GM20431 (cell line): ENCODE data around the gene ZNF609.

ENCODE experiments used
- in situ Hi-C: fragments of 300-500 bp; cut with MseI, MboI; formaldehyde crosslinking; loops from one replicate; pipeline ENCODE4 v1.15.0; 2020; ENCODE audit warnings: low sequenced_read_pairs; ENCODE audit not compliant: unreplicated experiment

ZNF609 gene

DNA sequence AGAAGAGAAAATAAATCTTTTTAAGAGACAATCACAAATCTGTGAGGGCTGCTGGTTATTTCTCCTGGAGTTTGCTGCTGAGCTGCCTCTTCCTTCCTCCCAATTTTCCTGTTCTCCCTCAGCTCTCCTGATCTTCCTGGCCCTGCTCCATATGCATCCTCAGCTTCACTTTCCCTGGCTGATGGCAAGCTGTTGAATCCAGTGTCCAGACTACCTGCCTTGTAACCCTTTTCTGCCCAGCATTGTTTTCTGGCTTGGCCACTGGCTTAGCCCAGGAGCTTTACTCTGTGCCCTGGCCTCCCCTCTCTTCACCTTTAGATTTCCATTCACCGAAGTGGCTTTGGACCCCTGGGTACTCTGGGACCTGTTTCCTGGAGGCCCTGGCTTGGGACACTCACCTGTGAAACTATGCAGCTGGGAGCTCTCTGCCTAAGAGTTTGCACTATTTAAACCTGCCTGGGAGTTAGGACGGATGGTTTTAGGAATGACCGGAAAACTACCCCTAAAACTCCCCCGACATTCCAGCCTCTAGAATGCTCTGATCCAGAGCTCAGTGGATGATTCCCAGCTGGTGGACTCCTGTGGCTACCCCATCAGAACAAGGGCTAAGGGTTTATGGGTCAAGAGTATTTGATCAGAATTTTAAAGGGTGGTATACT, 225.0 kb downstream of the ZNF609 start:
- in situ Hi-C loops = no loop called here

DNA sequence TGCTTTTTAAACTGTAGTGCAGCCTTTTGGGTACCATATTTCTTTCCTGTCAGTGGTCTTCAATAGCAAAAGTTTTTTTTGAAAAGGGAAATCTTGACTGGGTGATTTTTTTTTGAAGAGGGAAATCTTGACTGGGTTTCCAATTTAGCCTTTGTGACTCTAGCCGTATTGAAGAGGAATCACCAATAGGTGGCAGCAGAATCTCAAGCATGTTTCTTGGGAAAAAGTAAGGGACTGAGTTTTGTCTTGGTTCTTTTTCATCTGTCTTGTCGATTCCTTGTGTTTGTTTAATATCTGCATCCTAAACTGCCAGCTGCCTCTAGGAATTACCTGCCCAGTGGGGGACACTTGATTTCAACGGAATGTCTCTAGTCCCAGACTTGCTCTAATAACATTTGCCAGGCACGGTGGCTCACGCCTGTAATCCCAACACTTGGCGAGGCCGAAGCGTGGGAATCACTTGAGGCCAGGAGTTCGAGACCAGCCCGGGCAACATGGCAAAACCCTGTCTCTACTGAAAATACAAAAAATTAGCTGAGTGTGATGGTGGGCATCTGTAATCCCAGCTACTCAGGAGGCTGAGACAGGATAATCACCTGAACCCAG, 225.9 kb downstream of the ZNF609 start:
- in situ Hi-C loops = no loop called here

DNA sequence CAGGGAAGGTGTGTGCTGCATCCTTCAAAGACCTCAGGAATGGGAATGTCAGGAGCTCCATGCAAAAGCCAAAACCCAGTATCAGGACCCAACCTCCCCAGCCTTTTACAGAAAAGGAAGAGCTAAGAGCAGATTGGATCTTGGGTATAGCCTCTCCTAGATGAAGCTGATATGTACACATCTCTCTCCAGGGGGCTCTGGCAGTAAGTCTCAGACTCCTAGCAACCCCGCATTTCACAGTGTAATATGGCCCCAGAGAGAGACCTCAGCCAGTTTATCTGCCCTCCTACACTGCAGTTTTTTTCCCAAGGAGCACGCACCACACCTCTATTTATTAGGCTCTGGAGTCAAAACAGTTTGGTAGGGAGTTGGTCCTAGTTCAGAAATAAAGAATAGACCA, 226.8 kb downstream of the ZNF609 start:
- in situ Hi-C loops = no loop called here

DNA sequence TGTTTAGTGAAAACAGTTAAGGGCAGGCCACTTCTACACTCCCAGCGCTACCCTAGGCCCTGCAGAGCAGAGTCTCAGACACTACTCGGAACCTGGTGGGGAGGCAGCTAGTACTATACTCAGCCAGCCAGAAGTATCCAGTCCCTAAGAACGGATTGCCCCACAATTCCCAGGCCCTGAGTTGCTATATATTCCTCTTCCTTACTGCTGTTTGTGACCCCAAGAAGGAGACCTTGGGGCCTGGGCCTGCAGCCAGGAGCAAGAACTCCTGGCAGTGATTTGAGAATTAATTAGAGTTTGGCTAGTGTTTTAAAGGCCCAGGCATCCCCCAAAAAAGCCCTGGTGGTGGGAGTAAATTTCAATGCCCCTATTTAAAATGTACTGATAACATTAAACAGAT, 227.3 kb downstream of the ZNF609 start:
- in situ Hi-C loops = no loop called here

DNA sequence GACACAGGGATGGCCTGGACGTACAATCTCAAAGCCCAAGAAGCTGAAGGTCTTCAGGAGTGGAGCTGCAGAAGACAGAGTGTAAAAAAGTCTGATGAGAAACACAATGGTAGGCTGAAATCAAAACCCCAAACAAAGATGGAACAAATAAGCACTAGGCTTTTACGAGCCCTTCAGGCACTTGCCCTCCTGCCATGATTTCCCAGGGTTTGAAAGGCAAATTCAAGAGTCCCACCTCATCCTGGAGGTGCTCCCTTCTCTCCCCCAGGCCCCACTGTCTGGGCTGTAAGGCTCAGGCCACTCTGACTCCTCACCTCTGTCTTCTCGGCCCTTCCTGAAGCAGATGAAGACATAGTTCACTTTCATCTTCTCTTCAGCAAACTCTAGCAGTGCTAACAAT, 228.4 kb downstream of the ZNF609 start:
- in situ Hi-C loops = no loop called here

DNA sequence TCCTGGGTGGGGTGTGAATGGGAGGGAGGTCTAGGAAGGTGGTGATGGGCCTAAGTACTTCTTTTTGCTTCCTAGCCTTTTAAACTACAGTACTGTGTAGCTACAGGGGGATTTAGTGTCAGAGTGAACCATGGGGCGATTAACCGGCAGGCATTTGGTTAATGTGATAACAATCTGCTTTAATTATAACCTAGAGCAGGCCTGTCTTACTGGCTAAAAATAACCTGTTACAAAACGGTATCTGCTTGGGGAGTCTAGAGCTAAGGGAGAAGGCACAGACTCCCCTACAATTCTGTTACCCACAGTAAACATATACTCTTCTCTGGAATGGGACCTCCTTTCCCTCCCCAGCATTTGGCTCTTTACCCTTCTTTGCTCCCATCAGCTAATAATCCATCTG, 229.6 kb downstream of the ZNF609 start:
- in situ Hi-C loops = no loop called here

DNA sequence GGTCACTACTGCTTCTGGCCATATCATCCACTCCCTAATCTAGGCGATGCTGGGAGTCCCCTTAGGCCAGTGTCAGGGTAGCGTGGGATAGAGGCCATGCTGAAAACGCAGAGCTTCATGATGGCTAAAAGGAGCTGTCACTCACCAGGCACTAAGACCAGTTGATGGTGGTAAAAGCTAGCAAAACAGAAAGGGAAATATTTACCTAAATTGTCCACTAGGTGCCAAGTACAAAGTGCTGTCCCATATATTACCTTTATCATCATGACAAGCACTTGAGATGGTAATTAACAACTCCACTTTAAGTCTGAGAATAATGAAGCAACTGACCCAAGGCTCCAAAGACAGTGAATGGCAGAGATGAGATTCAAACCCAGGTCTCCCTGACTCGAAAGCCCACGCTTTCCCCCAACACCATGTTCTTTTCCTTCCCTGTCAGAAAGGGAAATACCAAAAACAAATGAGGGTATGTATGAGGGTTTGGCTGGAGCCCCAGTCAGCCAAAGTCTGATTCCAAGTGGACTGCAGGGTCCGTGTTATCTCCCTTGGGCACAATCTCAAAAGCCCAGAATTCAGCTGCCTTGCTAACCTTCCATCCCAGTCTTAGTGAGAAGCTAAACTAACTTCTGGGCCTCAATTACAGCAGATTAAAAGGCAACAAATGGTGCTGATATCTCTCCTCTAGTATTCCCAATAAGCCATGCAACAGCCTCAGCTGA, 230.4 kb downstream of the ZNF609 start:
- in situ Hi-C loops = no loop called here

DNA sequence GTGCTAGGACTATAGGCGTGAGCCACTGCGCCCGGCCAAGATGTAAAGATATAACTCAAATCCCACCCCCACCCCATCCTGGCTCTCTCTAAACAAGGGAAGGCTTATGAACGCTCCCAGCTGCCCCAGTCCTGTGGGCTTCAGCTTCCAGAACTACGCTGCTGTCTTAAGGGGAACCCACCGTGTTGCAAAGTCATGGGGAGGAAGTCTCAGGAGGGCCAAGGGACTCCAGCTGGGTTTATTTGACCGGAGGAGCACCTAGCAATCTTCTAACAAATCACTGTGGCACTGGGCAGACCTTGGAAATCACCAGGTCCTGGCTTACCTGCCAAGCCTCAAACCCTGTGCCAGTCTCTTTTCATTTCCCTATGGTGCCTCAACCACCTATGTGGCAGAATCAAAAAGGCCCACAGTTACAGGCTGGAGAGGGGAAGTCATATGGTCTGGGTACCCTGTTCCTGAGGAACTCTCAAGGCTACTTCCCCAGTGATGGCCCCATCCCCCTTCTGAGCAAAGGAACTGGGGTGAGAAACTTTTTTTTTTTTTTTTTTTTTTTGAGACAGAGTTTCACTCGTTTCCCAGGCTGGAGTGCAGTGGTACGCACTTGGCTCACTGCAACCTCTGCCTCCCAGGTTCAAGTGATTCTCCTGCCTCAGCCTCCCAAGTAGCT, 231.7 kb downstream of the ZNF609 start:
- in situ Hi-C loops = no loop called here

DNA sequence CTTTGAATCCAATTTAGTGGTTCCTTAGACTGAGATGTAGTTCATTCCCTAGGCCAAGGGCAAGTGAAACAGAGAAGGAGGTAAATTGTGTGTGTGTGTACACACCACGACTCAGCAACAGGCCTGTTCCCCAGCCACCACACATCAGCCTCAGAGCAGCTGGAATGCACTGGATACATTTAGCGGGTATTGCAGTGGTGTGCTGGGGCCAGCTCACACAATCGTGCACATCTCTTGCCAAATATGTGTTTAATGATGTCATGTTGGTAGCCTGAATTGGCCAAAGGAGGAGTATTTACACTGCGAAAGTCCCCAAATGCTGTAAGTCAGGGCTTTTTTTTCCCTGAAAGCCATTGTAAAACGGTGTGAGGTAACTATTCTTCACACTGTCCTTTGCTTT, 232.8 kb downstream of the ZNF609 start:
- in situ Hi-C loops = no loop called here

DNA sequence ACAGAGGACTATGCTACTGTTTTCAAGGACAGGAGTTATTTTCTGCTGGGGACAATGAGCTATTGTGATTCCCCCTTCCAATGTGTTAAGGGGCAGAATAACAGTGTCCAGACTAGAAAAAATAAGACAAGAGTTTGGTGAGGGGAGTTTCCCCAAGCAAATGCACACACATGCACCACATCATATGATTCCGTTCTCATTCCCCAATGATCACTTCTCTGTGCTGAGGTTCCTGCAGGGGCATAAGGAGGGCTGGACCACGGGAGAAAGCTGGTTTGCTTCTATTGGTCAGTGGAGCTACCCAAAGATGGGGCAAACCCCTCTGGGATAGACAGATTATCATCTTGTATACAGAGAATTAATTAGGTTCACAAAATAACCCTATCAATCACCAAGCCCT, 234.4 kb downstream of the ZNF609 start:
- in situ Hi-C loops = no loop called here

DNA sequence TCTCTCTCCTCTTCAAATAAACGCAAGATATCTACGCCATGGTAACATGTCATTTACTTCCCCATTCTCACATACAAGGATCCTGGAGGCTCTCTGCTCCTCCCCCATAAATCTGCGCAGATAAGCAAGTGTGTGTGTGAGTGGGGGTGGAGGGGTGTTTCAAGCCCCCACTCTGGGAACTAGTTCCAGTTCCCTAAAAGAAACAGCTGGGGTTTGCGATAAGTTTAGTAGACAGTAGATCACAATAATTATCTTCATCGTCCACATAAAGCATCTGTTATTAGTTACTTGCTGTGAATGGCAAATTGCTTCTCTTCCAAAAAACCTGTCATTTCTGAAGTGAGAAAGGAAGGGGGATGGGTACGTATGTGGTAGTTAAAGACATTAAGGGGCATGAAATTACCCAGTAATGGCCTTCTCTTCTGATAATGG, 235.2 kb downstream of the ZNF609 start:
- in situ Hi-C loops = no loop called here

DNA sequence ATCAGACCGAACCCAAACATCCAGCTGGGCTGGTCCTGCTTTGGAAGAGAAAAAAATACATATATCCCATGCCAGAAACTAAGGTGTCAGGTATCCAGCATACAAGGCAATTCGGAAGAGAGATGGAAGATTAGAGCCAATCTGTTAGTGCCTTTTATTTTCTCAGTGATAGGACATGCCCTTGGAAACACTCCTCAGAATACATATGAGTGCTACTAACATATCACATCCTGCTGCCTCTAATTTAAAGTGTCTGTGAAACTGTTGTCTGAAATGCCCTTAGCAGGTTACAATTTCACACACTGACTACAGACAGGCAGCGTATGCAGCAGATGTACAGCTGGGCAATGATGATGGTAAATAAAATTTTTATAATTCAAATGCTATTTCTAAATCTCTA, 236.1 kb downstream of the ZNF609 start:
- in situ Hi-C loops = no loop called here

DNA sequence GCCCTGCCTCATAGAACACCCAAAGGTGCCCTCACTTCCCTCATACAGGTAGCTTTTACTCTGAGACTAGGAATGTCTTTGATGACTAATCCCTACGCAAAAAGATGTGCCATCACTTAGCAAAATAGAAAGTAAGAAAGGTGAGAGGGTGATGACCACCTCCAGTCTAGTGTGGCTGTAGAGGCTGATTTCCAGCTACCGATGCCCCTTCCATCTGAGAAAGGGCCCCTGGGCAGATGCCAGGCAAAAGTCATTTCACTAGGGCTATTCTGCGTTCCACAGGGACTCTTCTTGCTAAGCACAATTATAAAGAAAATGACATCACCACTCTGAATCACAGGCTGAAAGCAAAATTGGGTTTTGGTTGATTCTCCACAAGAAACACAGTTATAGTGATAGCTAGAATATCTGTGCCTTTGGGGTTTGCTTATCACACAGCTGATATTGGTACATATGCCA, 237.6 kb downstream of the ZNF609 start:
- in situ Hi-C loops = no loop called here

DNA sequence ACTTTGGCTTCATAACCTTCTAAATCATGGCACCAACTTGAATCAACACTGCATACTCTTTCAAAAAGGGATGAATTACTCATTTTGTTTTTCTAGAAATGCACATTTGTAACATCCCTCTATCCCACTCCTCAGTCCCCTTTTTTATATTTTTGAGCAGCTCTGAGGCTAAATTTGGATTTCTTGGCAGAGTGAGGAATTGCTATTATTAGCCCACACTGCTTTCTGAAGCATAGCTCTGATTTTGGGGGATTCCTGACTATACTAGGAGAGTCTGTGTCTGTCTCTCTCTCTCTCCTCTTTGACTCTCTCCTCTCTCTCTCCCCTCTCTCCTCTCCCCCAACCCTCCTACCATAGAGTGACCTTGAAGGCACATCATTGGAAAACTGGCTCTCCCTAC, 238.4 kb downstream of the ZNF609 start:
- in situ Hi-C loops = no loop called here

DNA sequence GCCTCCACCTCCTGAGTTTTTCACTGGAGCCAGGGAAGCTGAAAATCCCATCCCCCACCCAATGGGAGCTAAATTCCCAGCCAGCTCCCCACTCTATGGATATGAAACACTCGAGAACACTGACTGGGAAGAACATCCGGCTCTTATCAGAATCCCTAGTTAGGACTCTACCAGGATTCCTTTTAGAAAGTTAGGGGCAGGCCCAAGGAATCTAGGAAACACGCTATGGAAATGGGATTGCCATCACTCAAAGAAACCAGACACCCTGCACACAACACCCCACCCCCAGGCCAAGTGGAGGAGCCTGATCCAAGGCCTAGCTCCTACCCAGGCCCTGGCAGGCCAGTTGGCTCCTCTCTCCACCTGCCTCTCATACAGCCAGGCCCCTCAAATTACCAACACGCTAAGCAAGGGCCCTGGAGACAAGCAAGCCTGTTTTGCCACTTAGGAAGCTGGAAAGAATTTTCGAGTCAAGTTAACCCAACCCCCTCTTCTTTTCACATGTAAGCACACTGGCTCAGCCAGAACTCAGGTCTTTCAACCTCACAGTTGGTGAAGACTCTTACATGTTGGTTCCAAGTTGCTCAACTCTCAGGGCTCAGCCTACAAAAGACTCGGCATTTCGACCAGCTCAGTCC, 239.5 kb downstream of the ZNF609 start:
- in situ Hi-C loops = loop anchor here (25.0 kb wide), 1 partner anchor 488 kb away; no protein-coding TSS in a partner anchor

DNA sequence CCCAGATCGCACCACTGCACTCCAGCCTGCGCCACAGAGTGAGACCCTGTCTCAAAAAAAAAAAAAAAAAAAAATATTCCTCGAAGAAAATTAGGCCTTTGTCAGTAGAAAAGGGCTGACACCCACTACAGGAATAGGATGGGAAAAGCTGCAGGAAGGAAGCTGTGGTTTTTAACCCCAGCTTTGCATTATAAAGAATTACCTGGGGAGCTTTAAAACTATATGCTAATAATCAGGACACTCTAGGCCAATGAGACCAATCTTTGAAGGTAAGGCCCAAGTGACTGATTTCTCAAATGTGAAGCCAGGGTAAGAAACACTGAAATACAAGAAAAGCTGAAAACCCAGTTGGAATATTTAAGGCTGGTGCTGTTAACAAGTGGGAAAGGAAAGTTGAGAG, 240.7 kb downstream of the ZNF609 start:
- in situ Hi-C loops = loop anchor here (25.0 kb wide), 1 partner anchor 489 kb away; no protein-coding TSS in a partner anchor

DNA sequence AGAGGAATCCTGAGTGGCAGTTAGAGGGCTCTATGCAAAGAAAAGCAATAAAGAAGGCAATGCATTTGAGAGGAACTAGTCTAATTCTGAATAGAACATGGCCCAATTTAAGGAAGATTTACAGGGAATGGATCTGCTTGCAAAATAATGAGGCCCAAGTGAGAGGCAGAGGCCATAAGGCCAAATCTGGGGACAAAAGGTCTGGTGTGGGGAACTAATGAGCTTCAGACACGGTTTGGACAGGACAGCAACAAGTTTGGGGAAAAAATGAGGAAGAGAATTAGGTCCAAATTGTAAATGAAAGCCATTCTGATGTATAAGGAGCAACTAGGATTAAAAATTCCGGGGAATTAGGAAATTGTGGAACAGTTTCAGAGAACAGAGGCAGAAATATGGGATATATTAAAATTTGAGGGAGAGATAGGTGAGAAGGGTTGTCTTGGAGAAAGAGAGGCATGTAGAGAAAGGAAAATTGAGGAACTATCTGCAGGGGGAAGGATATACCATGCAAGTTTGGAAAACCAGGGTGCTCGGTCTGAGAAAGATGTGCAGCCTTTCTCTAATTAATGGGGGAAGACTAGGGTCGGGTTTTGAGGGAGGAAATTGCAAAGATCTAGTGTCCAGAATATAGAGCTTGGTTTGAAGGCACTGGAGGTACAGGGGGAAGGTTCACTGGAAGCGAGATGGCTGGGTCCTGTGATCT, 241.3 kb downstream of the ZNF609 start:
- in situ Hi-C loops = loop anchor here (25.0 kb wide), 1 partner anchor 489 kb away; no protein-coding TSS in a partner anchor

DNA sequence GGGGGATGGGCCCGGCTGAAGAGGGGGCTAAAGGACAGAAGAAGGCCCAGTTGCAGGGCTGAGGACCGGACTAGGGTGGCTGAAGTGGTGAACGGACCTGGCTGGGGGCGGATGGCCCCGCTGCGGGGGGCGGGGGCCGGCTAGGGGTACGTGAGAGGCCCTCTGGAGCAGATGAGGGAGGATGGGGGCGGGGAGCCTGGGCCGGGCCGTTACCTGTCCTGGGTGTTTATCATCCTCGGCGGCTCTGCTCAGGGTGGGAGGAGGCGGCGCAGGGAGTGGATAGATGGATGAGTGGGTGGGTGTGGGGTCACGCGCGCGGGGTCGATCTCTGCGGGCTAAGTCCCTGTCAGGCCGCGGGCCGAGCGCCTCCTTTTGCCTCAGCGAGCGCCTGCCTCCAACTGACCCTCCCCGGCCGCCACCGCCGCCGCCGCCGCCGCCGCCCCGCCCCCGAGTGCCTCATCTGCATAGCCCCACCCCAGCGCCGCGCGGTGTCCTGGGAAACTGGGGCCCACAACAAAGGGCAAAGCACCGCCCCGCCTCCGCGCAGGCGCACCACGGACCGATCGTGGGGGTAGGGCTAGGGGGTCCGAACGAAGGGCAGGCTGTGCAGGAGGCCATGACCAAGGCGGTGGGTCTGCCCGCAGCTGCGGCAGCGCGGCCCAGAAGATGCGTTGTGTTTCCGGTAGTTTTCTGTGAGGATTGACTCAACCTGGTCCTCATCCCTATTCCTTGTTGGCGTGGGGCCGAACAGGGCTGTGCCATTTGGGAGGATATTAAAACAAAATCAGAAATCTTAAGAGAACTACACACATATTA, 242.6 kb downstream of the ZNF609 start:
- in situ Hi-C loops = loop anchor here (25.0 kb wide), 1 partner anchor 491 kb away; no protein-coding TSS in a partner anchor

DNA sequence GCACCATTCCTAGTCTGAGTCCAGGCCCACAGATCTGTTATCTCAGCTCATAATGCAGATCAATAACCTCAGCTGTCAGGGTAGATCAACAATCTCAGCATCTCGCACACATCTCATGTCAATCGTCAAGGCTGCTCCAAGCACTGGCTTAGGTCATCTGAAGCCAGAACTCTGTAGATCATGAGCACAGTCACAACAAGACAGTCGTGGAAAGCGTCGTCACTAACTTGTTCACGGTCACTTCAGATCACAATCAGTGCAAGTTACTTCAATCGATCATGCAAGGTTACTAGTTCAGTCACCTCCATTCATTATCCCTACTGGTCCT, 243.2 kb downstream of the ZNF609 start:
- in situ Hi-C loops = loop anchor here (25.0 kb wide), 1 partner anchor 491 kb away; no protein-coding TSS in a partner anchor
